Right hindlimb (tissue), 1 donor: Measurements from ENCODE around the gene NUP93.
"Not testable (repeated sequence)": the region's sequence is repeated elsewhere in the genome, so short reads cannot be mapped to it uniquely, and the experiment has no call there.

Source experiments
- DNase-seq: peaks from one replicate; pipeline ENCODE4 v3.0.0-alpha.2; 2018

Gene NUP93

DNA sequence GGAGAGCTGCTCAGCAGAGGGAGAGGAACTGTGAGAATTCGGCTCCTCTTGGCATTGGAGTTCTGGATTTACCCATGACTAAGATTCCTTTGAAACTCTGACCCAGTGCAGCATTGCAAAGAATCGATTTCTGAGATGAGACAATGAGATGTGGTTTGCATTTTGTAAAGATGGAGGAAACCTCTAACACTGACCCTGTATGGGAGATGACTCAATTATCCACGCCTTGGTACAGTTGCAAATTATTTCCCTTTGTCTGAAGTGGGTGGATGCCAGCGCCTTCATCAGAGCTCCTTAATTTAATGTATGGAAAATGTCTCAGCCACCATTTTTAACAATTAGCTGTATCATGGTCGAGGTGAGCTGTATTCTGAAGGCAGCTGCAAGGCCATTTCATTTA lies 53.4 kb downstream of the NUP93 start:
- DNase-seq, result no peak

DNA sequence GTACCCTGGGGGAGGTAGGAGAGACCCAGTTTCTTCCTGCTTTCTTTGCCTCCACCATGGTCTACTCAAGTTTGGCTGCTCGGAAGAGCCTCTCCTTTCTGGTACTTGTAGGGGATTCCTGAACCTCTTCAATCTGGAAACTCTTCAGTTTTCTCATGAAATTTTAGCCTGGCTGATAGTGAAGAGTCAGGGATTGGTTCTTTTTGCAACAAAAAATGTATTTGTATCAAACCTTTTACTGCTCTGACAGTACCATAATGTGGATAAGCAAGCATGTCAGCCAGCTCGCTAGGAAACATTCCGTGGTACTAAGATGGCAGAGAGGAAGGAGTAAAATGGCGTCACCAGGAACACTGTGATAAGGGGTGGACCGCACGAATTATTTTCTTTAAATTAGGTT lies 55.4 kb downstream of the NUP93 start:
- DNase-seq, result no peak

- no peak for DNase-seq
Observed at GRCh38 chr16:56787167-56787566, 57.2 kb downstream of the NUP93 start.

GRCh38 chr16:56788435-56788834 lies 58.5 kb downstream of the NUP93 start:
- no peak for DNase-seq

- no peak for DNase-seq
Observed at GRCh38 chr16:56789360-56789759, 59.4 kb downstream of the NUP93 start.

DNA sequence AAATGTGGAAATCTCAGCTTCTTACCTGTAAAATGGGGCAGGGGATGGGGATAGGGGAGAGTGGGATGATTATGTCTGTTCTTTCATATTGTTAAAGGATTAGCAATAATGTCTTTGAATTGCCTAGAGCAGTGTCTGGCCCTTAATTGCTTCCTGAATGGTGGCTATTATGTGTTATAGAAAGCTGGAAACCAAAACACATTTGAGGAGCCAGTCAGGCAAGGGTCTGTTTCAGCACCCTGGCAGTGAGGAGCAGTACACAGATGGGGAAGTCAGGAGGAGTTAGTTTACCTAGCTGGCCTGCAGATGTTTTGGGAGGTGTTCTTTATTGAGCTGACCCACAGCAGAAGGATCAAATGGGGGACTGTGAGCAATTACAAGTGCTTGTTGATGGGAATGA lies 63.0 kb downstream of the NUP93 start:
- no peak for DNase-seq

DNA sequence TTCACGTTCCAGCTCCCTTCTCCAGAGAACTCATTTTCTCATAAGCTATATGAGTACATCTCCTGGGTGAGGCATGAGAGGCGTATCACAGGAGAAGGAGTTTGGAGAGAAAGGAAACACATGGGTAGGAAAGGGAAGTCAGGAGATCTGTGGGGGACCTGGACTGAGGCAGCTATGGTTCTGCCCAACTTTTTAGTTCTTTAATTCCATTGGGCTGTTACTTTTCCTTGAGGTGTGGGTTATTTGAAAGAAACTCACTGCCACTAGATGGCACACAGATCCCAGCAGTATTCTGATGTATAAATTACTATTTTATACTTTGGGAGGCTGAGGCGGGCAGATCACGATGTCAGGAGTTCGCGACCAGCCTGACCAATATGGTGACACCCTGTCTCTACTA lies 63.6 kb downstream of the NUP93 start:
- peak; percentile 21 for DNase-seq

- DNase-seq, result no peak
Observed at GRCh38 chr16:56795011-56795410, 65.1 kb downstream of the NUP93 start.

GRCh38 chr16:56797038-56797437 lies 67.1 kb downstream of the NUP93 start:
- DNase-seq, result not testable (repeated sequence)

DNA sequence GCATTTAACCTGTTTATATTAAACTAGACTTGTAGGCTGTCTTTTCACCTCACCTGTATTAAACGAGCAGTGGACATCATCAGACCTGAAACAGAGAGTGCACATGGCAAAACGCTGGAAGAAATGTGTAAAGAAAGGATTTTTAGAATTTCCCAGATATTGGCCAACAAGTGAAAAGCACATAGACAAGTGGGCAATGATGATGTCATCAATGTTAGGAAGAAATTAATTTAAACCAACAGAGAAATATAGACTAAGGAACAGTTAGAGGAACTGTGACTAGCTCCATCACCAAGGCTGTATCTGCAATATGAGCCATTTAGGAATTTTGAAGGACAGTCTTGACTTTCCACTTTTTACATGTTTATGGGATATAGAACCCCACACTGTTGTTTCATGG lies 67.9 kb downstream of the NUP93 start:
- no peak for DNase-seq

DNA sequence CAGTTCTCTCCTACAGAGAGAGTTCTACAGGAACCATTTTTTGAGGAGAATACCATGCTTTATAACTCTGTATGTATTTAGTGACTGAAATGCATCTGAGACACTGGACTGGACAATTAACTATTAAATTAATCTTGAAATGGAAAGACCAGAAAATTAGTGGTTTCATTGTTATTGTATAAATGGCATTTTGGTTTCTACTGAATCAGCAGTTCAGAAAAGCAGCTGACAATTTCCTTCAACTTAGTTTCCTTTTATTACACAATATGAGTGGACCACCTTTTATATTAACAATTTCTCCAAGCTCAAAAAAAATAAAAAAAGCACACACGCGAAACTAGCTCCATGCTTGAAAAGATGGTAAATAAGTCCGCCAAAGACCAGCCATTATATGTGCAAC lies 69.0 kb downstream of the NUP93 start:
- no peak for DNase-seq

DNA sequence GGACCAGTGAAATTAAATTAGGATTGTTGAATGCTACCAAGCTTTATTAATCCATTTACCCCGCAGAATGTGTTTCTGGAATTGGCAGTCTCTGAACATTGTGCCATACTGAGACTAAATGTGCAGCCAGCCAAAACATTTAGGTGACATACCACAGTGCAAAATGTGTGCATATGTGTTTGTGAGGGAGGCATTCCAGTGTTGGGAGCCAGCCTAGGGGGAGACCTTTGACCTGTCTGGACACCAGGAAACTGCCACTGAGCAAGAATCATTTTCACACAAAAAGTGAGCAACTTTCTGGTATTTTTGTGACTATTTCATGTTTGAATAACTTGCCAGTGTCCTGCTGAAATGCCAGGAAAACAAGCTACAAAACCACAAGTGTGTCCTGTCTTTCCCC lies 70.4 kb downstream of the NUP93 start:
- DNase-seq, result no peak

DNA sequence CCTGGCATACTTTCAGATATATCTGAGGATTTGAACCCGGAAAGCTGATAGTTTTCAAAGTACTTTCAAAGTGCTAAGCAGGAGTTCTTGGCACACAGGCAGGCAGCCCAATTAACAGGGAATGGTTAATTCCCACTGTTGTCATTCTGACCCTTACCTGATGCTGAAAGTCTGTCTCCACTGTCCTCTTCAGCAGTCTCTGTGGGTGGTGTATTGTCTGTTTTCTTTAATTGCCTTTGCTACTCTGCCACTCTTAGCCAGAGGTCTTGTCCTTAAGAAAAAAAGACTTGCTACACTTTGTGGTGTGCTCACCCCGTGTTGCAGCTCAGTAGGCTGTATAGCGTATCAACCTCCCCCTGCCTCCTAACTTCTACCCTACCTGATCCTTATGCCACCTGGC lies 71.8 kb downstream of the NUP93 start:
- no peak for DNase-seq

DNA sequence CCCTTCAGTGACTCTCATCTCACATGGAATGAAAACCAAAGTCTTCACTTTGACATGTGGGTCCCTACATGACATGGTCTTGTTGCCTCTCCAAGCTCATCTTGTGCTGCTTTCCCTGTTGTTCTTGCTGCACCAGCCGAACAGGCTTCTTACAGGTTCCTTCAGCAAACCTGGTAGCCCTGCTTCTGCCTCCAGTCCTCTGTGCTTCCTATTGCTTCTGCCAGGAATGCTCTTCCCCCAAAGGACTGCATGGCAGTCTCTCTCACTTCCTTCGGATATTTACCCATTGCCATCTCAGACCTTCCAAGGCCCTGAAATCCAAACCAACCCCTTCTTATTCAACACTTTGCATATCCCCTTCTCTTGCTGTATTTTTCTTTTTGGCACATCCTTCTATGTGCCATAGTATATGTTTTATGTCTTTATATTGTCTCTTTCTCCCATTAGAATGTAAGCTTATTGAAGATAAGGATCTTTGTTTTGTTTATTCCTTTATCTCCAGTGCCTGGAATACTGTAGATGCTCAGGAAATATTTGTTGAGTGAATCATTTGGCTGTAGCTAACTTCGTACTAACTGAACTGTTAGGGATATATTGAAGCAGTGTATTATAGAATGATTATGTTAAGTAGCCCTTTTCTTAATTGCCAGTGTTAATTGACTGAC lies 77.2 kb downstream of the NUP93 start:
- no peak for DNase-seq

DNA sequence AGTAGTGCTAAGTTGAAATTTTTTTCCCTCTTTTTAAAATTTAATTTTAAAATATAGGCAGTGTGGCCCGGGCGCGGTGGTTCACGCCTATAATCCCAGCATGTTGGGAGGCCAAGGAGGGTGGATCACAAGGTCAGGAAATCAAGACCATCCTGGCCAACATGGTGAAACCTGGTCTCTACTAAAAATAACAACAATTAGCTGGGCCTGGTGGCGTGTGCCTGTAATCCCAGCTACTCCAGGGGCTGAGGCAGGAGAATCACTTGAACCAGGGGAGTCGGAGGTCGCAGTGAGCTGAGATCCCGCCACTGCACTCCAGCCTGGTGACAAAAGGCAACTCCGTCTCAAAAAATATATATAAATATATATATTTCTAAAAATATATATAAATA lies 77.7 kb downstream of the NUP93 start:
- DNase-seq, result not testable (repeated sequence)

DNA sequence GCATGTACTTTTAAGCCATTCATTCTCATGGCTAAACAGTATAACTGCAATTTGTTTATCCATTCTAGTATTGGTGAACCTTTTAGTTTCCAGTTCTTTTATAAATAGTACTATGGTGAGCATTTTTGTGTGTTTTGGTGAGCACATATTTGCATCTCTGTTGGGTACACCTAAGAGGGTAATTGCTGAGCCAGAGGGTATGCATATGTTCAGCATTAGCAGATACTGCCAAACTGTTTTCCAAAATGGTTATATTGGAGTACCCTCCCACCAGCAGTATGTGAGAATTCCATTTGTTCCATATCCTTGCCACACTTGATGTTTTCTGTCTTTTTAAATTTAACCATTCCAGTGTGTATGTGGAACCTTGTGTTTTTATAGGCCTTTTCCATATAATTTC lies 81.0 kb downstream of the NUP93 start:
- DNase-seq, result no peak

GRCh38 chr16:56811602-56812001 lies 81.7 kb downstream of the NUP93 start:
- DNase-seq, result not testable (repeated sequence)

- no peak for DNase-seq
Observed at GRCh38 chr16:56812884-56813283, 83.0 kb downstream of the NUP93 start.

GRCh38 chr16:56814537-56815432 lies 84.9 kb downstream of the NUP93 start:
- DNase-seq, result no peak

DNA sequence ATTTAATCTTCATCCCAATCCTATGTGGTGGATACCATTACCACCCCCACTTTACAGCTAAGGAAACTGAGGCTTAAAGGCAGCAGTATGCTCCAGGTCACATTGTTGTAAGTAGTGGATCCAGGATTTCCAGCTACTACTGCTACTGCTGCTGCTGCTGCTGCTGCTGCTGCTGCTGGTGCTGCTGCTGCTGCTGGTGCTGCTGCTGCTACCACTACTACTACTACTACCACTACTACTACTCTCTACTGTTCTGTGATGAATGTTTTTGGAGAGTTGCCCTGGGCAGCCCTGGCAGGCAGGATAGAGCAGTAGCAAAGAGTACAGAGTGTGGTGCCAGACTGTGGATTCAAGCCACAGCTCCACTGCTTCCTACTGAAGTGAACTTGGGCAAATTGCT lies 85.8 kb downstream of the NUP93 start:
- no peak for DNase-seq

- no peak for DNase-seq
Observed at GRCh38 chr16:56817056-56817455, 87.1 kb downstream of the NUP93 start.

DNA sequence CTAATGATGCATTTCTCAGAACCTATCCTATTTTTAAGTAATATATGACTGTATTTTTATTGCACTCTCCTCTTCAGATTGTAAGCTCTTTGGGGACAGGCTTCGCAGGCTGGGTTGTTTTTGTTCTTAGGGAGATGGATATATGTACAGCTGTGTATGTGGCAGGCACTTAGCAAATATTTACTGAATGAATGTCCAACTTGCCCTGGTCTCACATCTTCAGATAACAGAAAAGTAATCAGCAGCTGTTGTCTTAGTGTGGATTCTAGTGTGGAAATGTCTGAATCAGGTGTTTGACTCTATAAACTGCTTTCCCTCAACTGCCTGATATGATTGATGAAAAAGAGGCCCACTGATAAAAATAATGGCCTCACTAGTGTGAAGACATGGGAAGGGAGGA lies 88.0 kb downstream of the NUP93 start:
- no peak for DNase-seq

DNA sequence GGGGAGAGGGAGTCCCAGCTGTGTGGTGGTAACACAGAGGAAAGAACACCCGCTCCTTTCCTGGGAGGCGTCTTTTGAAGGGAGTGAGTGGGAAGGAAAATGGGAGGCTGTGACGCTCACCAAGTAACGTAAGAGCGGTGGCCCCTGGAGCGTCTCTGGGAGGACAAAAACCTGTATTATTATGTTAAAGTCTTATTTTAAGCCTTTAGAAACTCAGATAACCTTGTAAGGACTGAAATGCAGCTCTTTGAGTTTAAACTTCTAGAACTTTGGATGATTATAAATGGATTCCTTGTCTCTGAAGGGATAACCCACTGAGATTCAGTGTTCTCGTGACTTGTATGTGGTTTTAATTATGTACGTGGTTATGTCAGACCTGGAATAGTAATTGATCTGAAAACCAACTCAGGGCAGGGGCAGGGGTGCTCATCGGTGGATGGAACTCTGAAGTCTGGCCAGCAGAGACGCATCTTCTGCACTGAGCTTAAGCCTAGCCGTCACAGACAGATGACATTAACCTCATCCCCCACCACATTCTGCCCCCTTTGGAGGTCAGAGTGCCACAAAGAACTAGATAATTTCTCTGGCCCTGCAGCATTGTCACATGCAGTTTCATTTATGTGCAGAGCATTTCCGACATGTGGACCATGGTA lies 93.3 kb downstream of the NUP93 start:
- no peak for DNase-seq

GRCh38 chr16:56824331-56824730 lies 94.4 kb downstream of the NUP93 start:
- DNase-seq, result no peak
